Cardiac fibroblast (primary cell): ENCODE data around the gene CD28.
A peak's percentile ranks its signal among the peaks of the same experiment; 100 is the strongest.

Experiments
- DNase-seq, 2 donors: peaks; one replicate each; pipeline versions ENCODE4 v3.0.0 to v3.0.0-alpha.2; 2010; ENCODE audit warnings: low read depth in 2 of 2
- H3K4me3 ChIP-seq, 2 donors: replicated peaks in 1 of 2; 1 replicate in 1 of 2; 2 replicates in 1 of 2; pipeline ENCODE4 v1.5.1; 2011; ENCODE audit warnings: low read depth in 2 of 2, low read length in 2 of 2, mild to moderate bottlenecking in 2 of 2, moderate library complexity in 1 of 2
- TF ChIP-seq, protein P1 (sequence below): IDR thresholded peaks from one replicate; pipeline ENCODE4 v1.5.1; 2011; ENCODE audit warnings: low read depth, mild to moderate bottlenecking, low read length, inconsistent platforms

Gene CD28

DNA sequence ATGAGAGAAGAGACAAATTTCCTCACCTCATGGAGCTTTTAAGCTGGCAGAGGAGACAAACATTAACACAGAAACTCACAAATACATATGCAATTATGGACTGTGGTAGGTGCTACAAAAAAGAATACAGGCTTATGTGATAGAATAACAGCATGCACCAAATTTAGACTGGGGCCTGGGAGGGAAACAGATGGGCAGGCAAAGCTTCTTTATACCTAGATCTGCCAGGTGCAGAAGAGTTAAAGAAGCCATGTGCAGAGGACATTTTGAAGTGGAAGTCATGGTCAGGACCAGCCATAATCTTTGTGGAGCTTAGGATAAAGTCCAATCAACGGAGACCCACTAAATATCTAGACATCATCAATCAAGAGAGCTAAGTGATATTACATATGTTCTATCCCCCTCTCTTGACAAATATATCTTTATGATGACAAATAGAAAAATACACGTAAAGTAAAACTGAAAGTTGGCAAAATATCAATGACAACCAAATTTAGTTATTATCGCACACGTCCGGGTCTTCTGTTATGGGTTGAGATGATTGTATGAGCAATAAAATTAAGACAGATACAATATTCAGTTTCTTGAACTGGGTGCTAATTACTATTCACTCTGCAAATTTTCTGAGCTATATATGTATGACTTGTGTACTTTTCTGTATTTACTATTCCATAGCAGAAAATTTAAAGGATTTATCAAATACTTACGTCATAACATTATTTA is 44.1 kb downstream of the CD28 start:
- TF ChIP-seq, protein P1, sequence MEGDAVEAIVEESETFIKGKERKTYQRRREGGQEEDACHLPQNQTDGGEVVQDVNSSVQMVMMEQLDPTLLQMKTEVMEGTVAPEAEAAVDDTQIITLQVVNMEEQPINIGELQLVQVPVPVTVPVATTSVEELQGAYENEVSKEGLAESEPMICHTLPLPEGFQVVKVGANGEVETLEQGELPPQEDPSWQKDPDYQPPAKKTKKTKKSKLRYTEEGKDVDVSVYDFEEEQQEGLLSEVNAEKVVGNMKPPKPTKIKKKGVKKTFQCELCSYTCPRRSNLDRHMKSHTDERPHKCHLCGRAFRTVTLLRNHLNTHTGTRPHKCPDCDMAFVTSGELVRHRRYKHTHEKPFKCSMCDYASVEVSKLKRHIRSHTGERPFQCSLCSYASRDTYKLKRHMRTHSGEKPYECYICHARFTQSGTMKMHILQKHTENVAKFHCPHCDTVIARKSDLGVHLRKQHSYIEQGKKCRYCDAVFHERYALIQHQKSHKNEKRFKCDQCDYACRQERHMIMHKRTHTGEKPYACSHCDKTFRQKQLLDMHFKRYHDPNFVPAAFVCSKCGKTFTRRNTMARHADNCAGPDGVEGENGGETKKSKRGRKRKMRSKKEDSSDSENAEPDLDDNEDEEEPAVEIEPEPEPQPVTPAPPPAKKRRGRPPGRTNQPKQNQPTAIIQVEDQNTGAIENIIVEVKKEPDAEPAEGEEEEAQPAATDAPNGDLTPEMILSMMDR = no peak
- DNase-seq = no peak
- H3K4me3 ChIP-seq = no peak overlapping the region

DNA sequence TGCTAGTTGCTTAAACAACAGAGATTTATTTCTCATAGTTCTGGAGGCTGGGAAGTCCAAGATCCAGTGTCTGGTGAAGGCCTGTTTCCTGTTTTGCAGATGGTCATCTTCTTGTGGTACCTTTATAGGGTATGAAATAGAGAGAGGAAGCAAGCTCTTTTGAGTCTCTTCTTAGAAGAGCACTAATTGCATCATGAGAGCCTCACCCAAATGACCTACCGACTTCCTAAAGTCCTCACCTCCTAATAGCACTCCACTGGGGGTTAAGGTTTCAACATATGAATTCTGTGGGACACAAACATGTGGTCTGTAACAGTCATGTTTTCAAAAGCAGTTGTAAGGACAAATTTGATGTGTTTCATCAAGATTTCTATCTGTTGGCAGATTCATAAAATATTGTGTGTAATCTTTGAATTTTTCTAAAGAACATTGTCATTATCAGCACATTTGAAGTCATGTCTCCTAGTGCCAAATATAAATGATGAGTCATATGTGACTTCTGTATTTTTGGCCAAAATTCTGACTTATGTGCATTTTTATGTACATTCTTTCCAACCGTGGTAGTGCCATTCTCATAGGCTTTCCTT is 45.3 kb downstream of the CD28 start:
- H3K4me3 ChIP-seq = no peak overlapping the region
- DNase-seq = peak; percentile 73 to 75
- TF ChIP-seq, protein P1 = no peak

DNA sequence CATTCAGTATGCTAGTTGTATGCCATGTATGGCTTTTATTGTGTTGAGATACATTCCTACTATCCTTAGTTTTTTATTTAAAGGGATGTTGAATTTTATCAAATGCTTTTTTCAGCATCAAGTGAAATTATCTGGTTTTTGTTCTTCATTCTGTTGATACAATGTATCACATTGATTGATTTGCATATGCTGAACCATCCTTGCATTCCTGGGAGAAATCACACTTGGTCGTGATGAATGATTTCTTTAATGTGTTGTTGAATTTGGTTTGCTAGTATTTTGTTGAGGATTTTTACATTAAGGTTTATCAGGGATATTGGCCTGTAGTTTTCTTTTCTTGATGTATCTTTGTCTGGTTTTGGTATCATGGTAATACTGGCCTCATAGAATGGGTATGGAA is 49.7 kb downstream of the CD28 start:
- no peak for DNase-seq
- TF ChIP-seq, protein P1 = no peak
- H3K4me3 ChIP-seq = no peak overlapping the region

DNA sequence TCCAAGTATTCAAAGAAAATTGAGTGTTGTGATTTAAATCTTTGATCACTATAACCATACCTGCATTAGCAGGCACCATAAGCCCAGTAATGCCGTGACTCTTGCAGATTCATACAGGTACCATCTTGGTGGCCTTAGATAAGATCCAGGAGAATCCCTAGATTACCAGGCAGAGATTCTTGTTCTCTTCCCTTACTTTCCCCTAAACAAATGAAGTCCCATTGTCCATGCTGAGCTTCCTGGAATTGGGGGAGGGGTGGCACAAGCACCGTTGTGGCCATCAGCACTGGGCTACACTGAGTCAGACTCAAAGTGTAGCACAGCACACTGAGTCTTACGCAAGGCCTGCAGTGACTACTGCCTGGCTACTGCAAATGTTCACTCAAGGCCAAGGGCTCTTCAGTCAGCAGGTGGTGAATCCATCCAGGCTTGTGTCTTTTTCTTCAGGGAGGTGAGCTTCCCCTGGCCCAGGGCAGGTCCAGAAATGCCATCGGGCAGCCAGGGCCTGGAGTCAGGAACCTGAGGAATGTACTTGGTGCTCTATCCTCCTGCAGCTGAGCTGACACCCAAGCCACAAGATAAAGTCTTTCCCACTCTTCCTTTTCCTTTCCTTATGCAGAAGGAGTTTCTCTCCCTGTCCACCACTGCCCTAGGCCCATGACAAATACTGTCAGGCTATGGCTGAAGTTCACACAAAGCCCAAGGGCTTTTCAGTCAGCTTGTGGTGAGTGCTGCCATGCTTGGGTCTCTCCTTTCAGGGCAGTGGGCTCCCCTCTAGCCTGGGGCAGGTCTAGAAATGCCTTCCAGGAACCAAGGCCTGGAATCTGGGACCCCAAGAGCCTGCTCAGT is 52.6 kb downstream of the CD28 start:
- DNase-seq = peak in 1 of 2 donors; percentile 91
- TF ChIP-seq, protein P1 = no peak
- H3K4me3 ChIP-seq = no peak overlapping the region

DNA sequence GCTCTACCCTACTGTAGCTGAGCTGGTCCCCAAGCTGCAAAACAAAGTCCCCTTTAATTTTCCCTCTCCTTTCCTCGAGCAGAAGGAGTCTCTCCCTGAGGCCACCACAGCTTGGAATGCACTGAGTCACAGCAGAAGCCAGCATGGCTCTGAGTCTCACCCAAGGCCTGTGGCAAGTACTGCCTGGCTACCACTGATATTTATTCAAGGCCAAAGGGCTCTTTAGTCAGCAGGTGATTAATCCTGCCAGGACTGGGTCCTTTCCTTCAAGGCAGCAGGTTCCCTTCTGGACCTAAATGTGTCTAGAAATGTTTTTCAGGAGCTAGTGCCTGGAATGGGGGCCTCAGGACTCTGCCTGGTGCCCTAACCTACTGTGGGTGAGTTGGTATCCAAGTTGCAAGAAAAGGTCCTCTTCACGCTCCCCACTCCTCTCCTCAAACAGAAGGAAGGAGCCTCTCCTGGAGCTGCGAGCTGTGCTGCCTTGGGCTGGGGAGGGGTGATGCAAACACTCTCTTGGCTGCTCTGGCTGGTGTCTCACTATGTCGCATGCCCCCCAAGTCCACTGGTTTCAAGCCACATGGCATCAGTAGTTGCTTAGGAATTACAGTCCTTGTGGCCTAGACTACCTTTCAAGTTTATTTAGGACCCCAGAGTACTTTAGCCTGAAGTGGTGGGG is 53.4 kb downstream of the CD28 start:
- peak; percentile 38 to 88 for DNase-seq
- no peak overlapping the region for H3K4me3 ChIP-seq
- TF ChIP-seq, protein P1 = no peak

DNA sequence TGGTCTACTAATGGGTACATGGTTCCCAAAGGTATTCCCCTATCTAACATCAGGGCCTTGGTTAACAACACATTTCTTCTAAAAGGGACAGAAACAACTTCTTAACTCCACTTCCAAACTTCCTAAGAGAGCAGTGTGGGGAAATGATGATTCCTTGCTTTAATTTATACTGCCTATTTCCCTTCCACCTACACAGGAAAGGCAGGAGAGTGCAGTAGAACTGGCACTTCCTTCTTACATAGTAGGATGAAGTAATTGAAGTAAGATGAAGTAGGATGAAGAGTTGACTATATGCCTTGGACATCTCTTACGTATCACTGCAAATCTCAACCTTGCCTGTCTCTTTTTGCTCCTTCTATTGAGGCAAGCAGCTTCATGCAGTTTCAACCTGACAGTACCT is 54.7 kb downstream of the CD28 start:
- TF ChIP-seq, protein P1 = no peak
- H3K4me3 ChIP-seq = no peak overlapping the region
- no peak for DNase-seq
